Hindlimb muscle (tissue), 1 donor: Measurements from ENCODE around the gene TOLLIP. TPM values are rescaled to one million over a fixed set of nuclear protein-coding genes. Genes with fewer than 3 reads are reported as not detected.

ENCODE experiments used
- DNase-seq: peaks from one replicate; pipeline ENCODE4 v3.0.0-alpha.2; 2013
- polyA plus RNA-seq: library from polyadenylated mRNA; unstranded; fragments of 120-200 nt; gene quantifications from one replicate; pipeline ENCODE4 v1.2.1, GENCODE V29; 2013; ENCODE audit not compliant: insufficient read length

The TOLLIP gene
- polyA plus RNA-seq, 1 donor: 33.9 TPM

GRCh38 chr11:1230456-1231395 lies 78.7 kb downstream of the TOLLIP start:
- no peak for DNase-seq

- DNase-seq: no peak
These were observed 79.3 kb downstream of the TOLLIP start for GRCh38 chr11:1230121-1230455.

- DNase-seq: no peak
These were observed 79.8 kb downstream of the TOLLIP start for GRCh38 chr11:1229471-1230120.

- DNase-seq: no peak
These were observed 80.4 kb downstream of the TOLLIP start for GRCh38 chr11:1228921-1229451.

- DNase-seq: no peak
These were observed 81.2 kb downstream of the TOLLIP start for GRCh38 chr11:1228101-1228821.

GRCh38 chr11:1227551-1228100 lies 81.8 kb downstream of the TOLLIP start:
- no peak for DNase-seq

GRCh38 chr11:1226986-1227550 lies 82.4 kb downstream of the TOLLIP start:
- DNase-seq: no peak

GRCh38 chr11:1226226-1226985 lies 83.0 kb downstream of the TOLLIP start:
- no peak for DNase-seq

GRCh38 chr11:1225386-1226225 lies 83.8 kb downstream of the TOLLIP start:
- DNase-seq: no peak

- no peak for DNase-seq
These were observed 84.7 kb downstream of the TOLLIP start for GRCh38 chr11:1224491-1225385.

Other genes with a start within 250 kb of the TOLLIP start
- 0.05 TPM for gene MUC2, start 234.8 kb downstream of the TOLLIP start, polyA plus RNA-seq
- gene MUC5AC, start 151.7 kb downstream of the TOLLIP start, polyA plus RNA-seq: not detected
- gene MUC5B, start 86.6 kb downstream of the TOLLIP start, polyA plus RNA-seq: 0.03 TPM
- gene BRSK2, start 80.3 kb upstream of the TOLLIP start, polyA plus RNA-seq: 1.1 TPM
- 24.8 TPM for gene MOB2, start 177.1 kb upstream of the TOLLIP start, polyA plus RNA-seq